GM12891 (cell line): ENCODE results near the gene PRKCA.

Experiments
- POLR2A ChIP-seq: IDR thresholded peaks from 2 replicates; pipeline ENCODE4 v1.6.1; 2011; ENCODE audit warnings: low read depth, low read length, control low read depth
- POLR2AphosphoS5 ChIP-seq: IDR thresholded peaks from 2 replicates; pipeline ENCODE4 v1.6.1; 2011; ENCODE audit warnings: low read depth, low read length, control low read depth
- POU2F2 ChIP-seq: IDR thresholded peaks from 2 replicates; pipeline ENCODE4 v1.6.1; 2011; ENCODE audit warnings: low read depth, mild to moderate bottlenecking, control low read depth, low read length, moderate library complexity
- TAF1 ChIP-seq: IDR thresholded peaks from 2 replicates; pipeline ENCODE4 v1.6.1; 2011; ENCODE audit warnings: low read depth, low read length, control low read depth

GRCh38 chr17:66264696-66265095 is 37.7 kb upstream of the PRKCA start:
- TF ChIP-seq TAF1 = no peak
- TF ChIP-seq POLR2A = no peak
- no peak for TF ChIP-seq POLR2AphosphoS5
- TF ChIP-seq POU2F2 = no peak
